ENCODE data around the gene FAM240A. TPM values are rescaled to one million over a fixed set of nuclear protein-coding genes. Genes with fewer than 3 reads are reported as not detected.

FAM240A gene
- total and polyA plus RNA-seq, 2 experiments from 2014 or later: 0.18 TPM; not detected in 1

DNA sequence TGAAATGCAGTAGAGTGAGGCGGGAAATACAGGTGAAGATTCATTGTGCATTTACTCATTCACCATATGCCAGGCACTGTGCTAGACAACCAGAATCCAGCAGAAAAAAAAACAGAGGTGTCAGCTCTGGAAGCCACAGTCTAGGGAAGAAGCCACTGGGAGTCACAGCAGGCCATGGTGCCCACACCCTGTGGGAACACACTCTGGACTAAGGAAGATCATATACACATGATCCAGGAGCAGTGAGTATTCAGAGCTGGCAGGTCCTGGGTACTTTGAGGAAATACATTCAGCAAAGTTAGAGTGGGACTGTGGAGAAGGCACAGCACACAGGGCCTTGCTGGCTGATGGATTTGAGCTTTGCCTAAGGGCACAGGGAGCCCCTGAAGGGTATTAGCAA lies 14.8 kb downstream of the FAM240A start (continued):
- TF ChIP-seq, protein P1, sequence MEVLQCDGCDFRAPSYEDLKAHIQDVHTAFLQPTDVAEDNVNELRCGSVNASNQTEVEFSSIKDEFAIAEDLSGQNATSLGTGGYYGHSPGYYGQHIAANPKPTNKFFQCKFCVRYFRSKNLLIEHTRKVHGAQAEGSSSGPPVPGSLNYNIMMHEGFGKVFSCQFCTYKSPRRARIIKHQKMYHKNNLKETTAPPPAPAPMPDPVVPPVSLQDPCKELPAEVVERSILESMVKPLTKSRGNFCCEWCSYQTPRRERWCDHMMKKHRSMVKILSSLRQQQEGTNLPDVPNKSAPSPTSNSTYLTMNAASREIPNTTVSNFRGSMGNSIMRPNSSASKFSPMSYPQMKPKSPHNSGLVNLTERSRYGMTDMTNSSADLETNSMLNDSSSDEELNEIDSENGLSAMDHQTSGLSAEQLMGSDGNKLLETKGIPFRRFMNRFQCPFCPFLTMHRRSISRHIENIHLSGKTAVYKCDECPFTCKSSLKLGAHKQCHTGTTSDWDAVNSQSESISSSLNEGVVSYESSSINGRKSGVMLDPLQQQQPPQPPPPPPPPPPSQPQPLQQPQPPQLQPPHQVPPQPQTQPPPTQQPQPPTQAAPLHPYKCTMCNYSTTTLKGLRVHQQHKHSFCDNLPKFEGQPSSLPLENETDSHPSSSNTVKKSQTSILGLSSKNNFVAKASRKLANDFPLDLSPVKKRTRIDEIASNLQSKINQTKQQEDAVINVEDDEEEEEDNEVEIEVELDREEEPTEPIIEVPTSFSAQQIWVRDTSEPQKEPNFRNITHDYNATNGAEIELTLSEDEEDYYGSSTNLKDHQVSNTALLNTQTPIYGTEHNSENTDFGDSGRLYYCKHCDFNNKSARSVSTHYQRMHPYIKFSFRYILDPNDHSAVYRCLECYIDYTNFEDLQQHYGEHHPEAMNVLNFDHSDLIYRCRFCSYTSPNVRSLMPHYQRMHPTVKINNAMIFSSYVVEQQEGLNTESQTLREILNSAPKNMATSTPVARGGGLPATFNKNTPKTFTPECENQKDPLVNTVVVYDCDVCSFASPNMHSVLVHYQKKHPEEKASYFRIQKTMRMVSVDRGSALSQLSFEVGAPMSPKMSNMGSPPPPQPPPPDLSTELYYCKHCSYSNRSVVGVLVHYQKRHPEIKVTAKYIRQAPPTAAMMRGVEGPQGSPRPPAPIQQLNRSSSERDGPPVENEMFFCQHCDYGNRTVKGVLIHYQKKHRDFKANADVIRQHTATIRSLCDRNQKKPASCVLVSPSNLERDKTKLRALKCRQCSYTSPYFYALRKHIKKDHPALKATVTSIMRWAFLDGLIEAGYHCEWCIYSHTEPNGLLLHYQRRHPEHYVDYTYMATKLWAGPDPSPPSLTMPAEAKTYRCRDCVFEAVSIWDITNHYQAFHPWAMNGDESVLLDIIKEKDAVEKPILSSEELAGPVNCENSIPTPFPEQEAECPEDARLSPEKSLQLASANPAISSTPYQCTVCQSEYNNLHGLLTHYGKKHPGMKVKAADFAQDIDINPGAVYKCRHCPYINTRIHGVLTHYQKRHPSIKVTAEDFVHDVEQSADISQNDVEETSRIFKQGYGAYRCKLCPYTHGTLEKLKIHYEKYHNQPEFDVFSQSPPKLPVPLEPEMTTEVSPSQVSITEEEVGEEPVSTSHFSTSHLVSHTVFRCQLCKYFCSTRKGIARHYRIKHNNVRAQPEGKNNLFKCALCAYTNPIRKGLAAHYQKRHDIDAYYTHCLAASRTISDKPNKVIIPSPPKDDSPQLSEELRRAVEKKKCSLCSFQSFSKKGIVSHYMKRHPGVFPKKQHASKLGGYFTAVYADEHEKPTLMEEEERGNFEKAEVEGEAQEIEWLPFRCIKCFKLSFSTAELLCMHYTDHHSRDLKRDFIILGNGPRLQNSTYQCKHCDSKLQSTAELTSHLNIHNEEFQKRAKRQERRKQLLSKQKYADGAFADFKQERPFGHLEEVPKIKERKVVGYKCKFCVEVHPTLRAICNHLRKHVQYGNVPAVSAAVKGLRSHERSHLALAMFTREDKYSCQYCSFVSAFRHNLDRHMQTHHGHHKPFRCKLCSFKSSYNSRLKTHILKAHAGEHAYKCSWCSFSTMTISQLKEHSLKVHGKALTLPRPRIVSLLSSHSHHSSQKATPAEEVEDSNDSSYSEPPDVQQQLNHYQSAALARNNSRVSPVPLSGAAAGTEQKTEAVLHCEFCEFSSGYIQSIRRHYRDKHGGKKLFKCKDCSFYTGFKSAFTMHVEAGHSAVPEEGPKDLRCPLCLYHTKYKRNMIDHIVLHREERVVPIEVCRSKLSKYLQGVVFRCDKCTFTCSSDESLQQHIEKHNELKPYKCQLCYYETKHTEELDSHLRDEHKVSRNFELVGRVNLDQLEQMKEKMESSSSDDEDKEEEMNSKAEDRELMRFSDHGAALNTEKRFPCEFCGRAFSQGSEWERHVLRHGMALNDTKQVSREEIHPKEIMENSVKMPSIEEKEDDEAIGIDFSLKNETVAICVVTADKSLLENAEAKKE (CRISPR knock-in tag; IDR thresholded peaks at IDR 0.05): no peak
- TF ChIP-seq, protein P2, sequence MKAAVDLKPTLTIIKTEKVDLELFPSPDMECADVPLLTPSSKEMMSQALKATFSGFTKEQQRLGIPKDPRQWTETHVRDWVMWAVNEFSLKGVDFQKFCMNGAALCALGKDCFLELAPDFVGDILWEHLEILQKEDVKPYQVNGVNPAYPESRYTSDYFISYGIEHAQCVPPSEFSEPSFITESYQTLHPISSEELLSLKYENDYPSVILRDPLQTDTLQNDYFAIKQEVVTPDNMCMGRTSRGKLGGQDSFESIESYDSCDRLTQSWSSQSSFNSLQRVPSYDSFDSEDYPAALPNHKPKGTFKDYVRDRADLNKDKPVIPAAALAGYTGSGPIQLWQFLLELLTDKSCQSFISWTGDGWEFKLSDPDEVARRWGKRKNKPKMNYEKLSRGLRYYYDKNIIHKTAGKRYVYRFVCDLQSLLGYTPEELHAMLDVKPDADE (IDR thresholded peaks at IDR 0.05): no peak
- no peak for TF ChIP-seq ZNF331 (CRISPR knock-in tag; IDR thresholded peaks at IDR 0.05; ENCODE audit: low read depth)
- no peak for TF ChIP-seq JUNB (IDR thresholded peaks at IDR 0.05; ENCODE audit: unreplicated experiment)
- no peak for TF ChIP-seq EZH2phosphoT487 (IDR thresholded peaks at IDR 0.05; ENCODE audit: unreplicated experiment)
- no peak for TF ChIP-seq POLR2AphosphoS5 (IDR thresholded peaks at IDR 0.05; ENCODE audit: low read depth)
- TF ChIP-seq STAT1 (IDR thresholded peaks at IDR 0.05; ENCODE audit: unreplicated experiment): no peak
- no peak for TF ChIP-seq ZNF114 (CRISPR knock-in tag; IDR thresholded peaks at IDR 0.05)
- TF ChIP-seq, protein P3, sequence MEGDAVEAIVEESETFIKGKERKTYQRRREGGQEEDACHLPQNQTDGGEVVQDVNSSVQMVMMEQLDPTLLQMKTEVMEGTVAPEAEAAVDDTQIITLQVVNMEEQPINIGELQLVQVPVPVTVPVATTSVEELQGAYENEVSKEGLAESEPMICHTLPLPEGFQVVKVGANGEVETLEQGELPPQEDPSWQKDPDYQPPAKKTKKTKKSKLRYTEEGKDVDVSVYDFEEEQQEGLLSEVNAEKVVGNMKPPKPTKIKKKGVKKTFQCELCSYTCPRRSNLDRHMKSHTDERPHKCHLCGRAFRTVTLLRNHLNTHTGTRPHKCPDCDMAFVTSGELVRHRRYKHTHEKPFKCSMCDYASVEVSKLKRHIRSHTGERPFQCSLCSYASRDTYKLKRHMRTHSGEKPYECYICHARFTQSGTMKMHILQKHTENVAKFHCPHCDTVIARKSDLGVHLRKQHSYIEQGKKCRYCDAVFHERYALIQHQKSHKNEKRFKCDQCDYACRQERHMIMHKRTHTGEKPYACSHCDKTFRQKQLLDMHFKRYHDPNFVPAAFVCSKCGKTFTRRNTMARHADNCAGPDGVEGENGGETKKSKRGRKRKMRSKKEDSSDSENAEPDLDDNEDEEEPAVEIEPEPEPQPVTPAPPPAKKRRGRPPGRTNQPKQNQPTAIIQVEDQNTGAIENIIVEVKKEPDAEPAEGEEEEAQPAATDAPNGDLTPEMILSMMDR (conservative IDR thresholded peaks at IDR 0.05; ENCODE audit: low read depth in 2 of 2): no peak

Measured in GM23338 (cell line).